ENCODE results near the gene PBRM1. TPM values are rescaled to one million over a fixed set of nuclear protein-coding genes. Genes with fewer than 3 reads are reported as not detected.

Gene PBRM1
- total RNA-seq, 1 experiment from 2014 or later, result 74.2 TPM

GRCh38 chr3:52533623-52534280, 152.0 kb downstream of the PBRM1 start, which contains the start of gene NT5DC2:
NT5DC2 (minus strand) TSS chr3:52533857; CDS start chr3:52533737, 120 bp downstream.
- Histone ChIP-seq H3K9ac (ENCODE audit: extremely low read depth, insufficient read length, low read length) (peak within 1 kb of the TSS; percentile 38), H3K27me3 (ENCODE audit: insufficient read depth, low read length) (no peaks in the 10 kb centered on the region), H2BK120ac (ENCODE audit: low read depth, low read length, poor library complexity, severe bottlenecking) (no peak within 1 kb of the TSS), H2AFZ (ENCODE audit: low read length) (no peak within 1 kb of the TSS), H3K4me1 (ENCODE audit: insufficient read depth, low read length) (peaks cover 6% of the 10 kb centered on the region), H3K4ac (ENCODE audit: low read depth, low read length) (no peak within 1 kb of the TSS), H3K79me1 (ENCODE audit: insufficient read depth, low read depth, low read length, poor library complexity, severe bottlenecking) (peaks cover 6% of the 10 kb centered on the region), H3K27ac (ENCODE audit: insufficient read length, low read depth, low read length) (no peak within 1 kb of the TSS), H2BK15ac (ENCODE audit: low read depth, low read length) (no peak within 1 kb of the TSS), H3K14ac (ENCODE audit: insufficient read depth, low read length) (peak within 1 kb of the TSS; percentile 72), H3K56ac (ENCODE audit: insufficient read length, low read depth, low read length) (no peak within 1 kb of the TSS), H3K23me2 (ENCODE audit: insufficient read length, low read depth, low read length, poor library complexity, severe bottlenecking) (peaks cover 24% of the 10 kb centered on the region), H2BK12ac (ENCODE audit: insufficient read length, low read depth, low read length) (no peak within 1 kb of the TSS), H2BK5ac (ENCODE audit: insufficient read length, low read length) (no peak within 1 kb of the TSS), H4K91ac (ENCODE audit: insufficient read length, low read depth, low read length) (no peak within 1 kb of the TSS), H2AK5ac (ENCODE audit: insufficient read length, low read length) (no peak within 1 kb of the TSS), H3K18ac (ENCODE audit: insufficient read length, low read depth, low read length) (peak within 1 kb of the TSS; percentile 10), H2BK20ac (ENCODE audit: low read depth, low read length, poor library complexity, severe bottlenecking) (no peak within 1 kb of the TSS), H3K79me2 (ENCODE audit: insufficient read depth, low read length) (peaks cover 14% of the 10 kb centered on the region; the same call in 1 of the 2 replicates), H4K20me1 (ENCODE audit: control insufficient read depth, insufficient read depth, insufficient read length) (no peaks in the 10 kb centered on the region), H4K5ac (ENCODE audit: insufficient read length, low read depth, low read length) (no peak within 1 kb of the TSS), H3K4me2 (ENCODE audit: insufficient read depth, insufficient read length, low read length) (peak within 1 kb of the TSS; percentile 45), H3T11ph (ENCODE audit: low read length) (no peak within 1 kb of the TSS), H4K8ac (replicated peaks; ENCODE audit: insufficient read length, low read depth, low read length) (no peak within 1 kb of the TSS), H3K23ac (ENCODE audit: insufficient read length, low read depth, low read length) (no peak within 1 kb of the TSS), H3K9me3 (ENCODE audit: control insufficient read depth, low read depth, low read length) (no peaks in the 10 kb centered on the region)
- DNase-seq, result peak; percentile 60
- peaks cover 10 to 28% (median 24%) of the 10 kb centered on the region in 3 experiments for H3K36me3 Mint-ChIP-seq (ENCODE audit: insufficient read depth in 1 of 3, low read depth in 3 of 3)
- H3K27me3 Mint-ChIP-seq (ENCODE audit: low read depth), result no peaks in the 10 kb centered on the region
- H3K27ac Mint-ChIP-seq, result peak within 1 kb of the TSS; percentile 49 to 60 (median 56); a peak in 5 of 7 replicates
- TF ChIP-seq CTCF (conservative IDR thresholded peaks at IDR 0.05), result peak; percentile 19; the same call in 1 of the 3 replicates
- H3K9me3 Mint-ChIP-seq, result no peaks in the 10 kb centered on the region
- no CpG with 5 or more reads among the region's 91 CpGs for WGBS (ENCODE audit: extremely low coverage, insufficient read length, low lambda C conversion rate)
- H3K4me3 Mint-ChIP-seq, result peak within 1 kb of the TSS; percentile 77 to 86
- H3K4me1 Mint-ChIP-seq, result peaks cover 38 to 39% of the 10 kb centered on the region in 2 experiments

All from H9 (cell line).